Testis (tissue), 3 donors: Measurements from ENCODE around the gene IFNK. TPM values are rescaled to one million over a fixed set of nuclear protein-coding genes. Genes with fewer than 3 reads are reported as not detected.

ENCODE experiments used
- DNase-seq: peaks from one replicate; pipeline ENCODE4 v3.0.0-alpha.2; 2019
- H3K27ac ChIP-seq, 2 donors: fragments of 200-600 bp; sonication (generic); one replicate each; pipeline ENCODE4 v1.5.1; 2019
- H3K27me3 ChIP-seq: fragments of 200-600 bp; sonication (generic); one replicate; pipeline ENCODE4 v1.5.1; 2019
- H3K36me3 ChIP-seq: fragments of 200-600 bp; sonication (generic); one replicate; pipeline ENCODE4 v1.5.1; 2017; ENCODE audit warnings: low read depth; ENCODE audit errors: missing control alignments
- H3K4me1 ChIP-seq: fragments of 200-600 bp; sonication (generic); one replicate; pipeline ENCODE4 v1.5.1; 2019
- H3K4me3 ChIP-seq, 2 donors: fragments of 200-600 bp; sonication (generic); one replicate each; pipeline ENCODE4 v1.5.1; 2017 to 2019
- H3K9me3 ChIP-seq: fragments of 200-600 bp; sonication (generic); one replicate; pipeline ENCODE4 v1.5.1; 2017
- CTCF ChIP-seq, 3 experiments: fragments of 450-650 bp in 2 of 3; fragments of 200-600 bp in 1 of 3; sonication (generic) in 1 of 3; IDR thresholded peaks; one replicate each; pipeline ENCODE4 v1.5.1; 2016 to 2019; ENCODE audit warnings: antibody characterized with exemption in 3 of 3, mild to moderate bottlenecking in 2 of 3, moderate library complexity in 1 of 3
- POLR2A ChIP-seq: fragments of 450-650 bp; IDR thresholded peaks from one replicate; pipeline ENCODE4 v1.6.1; 2017; ENCODE audit warnings: antibody characterized with exemption, mild to moderate bottlenecking, moderate library complexity
- WGBS, 2 donors: methylation state at CpG; one replicate each; pipeline ENCODE4 v1.1.5; 2018; 5-methylcytosine and 5-hydroxymethylcytosine counted together
- intact Hi-C: fragments of 100-400 bp; cut with DNase I; formaldehyde crosslinking; loops from one replicate; pipeline ENCODE4 v1.15.1; 2023; ENCODE audit warnings: low total_unique reads
- polyA plus RNA-seq: library from polyadenylated mRNA; stranded (reverse); fragments of 350-450 nt; fragmentation: Illumina TruSeq; extraction: RNeasy Lipid Tissue Mini Kit (QIAGEN cat#74804); gene quantifications from one replicate; pipeline ENCODE4 v1.2.3, GENCODE V29; 2014; ENCODE audit warnings: low read depth, low replicate concordance; ENCODE audit not compliant: insufficient read depth
- total RNA-seq, 2 donors: library from RNA; depleted of rRNA; stranded (reverse); fragments of >200 nt; gene quantifications; one replicate each; pipeline ENCODE4 v1.2.3, GENCODE V29; 2016

IFNK gene
- total and polyA plus RNA-seq, 3 donors from 2014 or later: not detected

- DNase-seq: no peak
- TF ChIP-seq CTCF (IDR thresholded peaks at IDR 0.05) (no peak), POLR2A (no peak)
- Histone ChIP-seq H3K36me3 (no peaks in the 10 kb centered on the region), H3K27ac (no peak overlapping the region), H3K4me3 (no peak overlapping the region), H3K9me3 (no peaks in the 10 kb centered on the region), H3K27me3 (no peaks in the 10 kb centered on the region), H3K4me1 (no peaks in the 10 kb centered on the region)
- intact Hi-C loops: no loop called here
Measured at GRCh38 chr9:27523141-27523540, 949 bp upstream of the IFNK start.

- TF ChIP-seq POLR2A (no peak), CTCF (IDR thresholded peaks at IDR 0.05) (no peak)
- H3K4me3 ChIP-seq: peak overlapping the region; percentile 78 to 87
- peaks cover 6% of the 10 kb centered on the region for H3K4me1 ChIP-seq
- no peaks in the 10 kb centered on the region for H3K9me3 ChIP-seq
- H3K36me3 ChIP-seq: no peaks in the 10 kb centered on the region
- H3K27ac ChIP-seq: peak overlapping the region; percentile 89 to 96
- no peak for DNase-seq
- H3K27me3 ChIP-seq: no peaks in the 10 kb centered on the region
- WGBS, 2 donors: 21 to 23% methylated on average over 4 to 8 of the region's 8 CpGs
- intact Hi-C loops: loop anchor here (5.0 kb wide), 1 partner anchor 195 kb away; no protein-coding TSS in a partner anchor
Measured at GRCh38 chr9:27527702-27528075, 3.6 kb downstream of the IFNK start.

- TF ChIP-seq CTCF (IDR thresholded peaks at IDR 0.05): no peak
- TF ChIP-seq POLR2A: no peak
- Histone ChIP-seq H3K4me1 (peaks cover 6% of the 10 kb centered on the region), H3K4me3 (peak overlapping the region; percentile 78 to 87), H3K36me3 (no peaks in the 10 kb centered on the region), H3K27me3 (no peaks in the 10 kb centered on the region), H3K9me3 (no peaks in the 10 kb centered on the region), H3K27ac (peak overlapping the region; percentile 89 to 96)
- WGBS, 2 donors: 1% methylated on average over 24 to 42 of the region's 44 CpGs
- intact Hi-C loops: loop anchor here (5.0 kb wide), 1 partner anchor 196 kb away; no protein-coding TSS in a partner anchor
- DNase-seq: peak; percentile 89
Measured at GRCh38 chr9:27528076-27528885, 4.2 kb downstream of the IFNK start.

- no peaks in the 10 kb centered on the region for H3K9me3 ChIP-seq
- peak; percentile 65 for DNase-seq
- peaks cover 6% of the 10 kb centered on the region for H3K4me1 ChIP-seq
- TF ChIP-seq CTCF (IDR thresholded peaks at IDR 0.05): no peak
- TF ChIP-seq POLR2A: no peak
- 0 to 1% methylated on average over 23 to 25 of the region's 25 CpGs for WGBS, 2 donors
- H3K36me3 ChIP-seq: no peaks in the 10 kb centered on the region
- no peaks in the 10 kb centered on the region for H3K27me3 ChIP-seq
- intact Hi-C loops: loop anchor here (5.0 kb wide), 1 partner anchor 197 kb away; no protein-coding TSS in a partner anchor
- peak overlapping the region; percentile 89 to 96 for H3K27ac ChIP-seq
- H3K4me3 ChIP-seq: peak overlapping the region; percentile 78 to 87
Measured at GRCh38 chr9:27528886-27529315, 4.8 kb downstream of the IFNK start.
